Natural killer cell (primary cell): Measurements from ENCODE around the gene P2RX4. TPM values are rescaled to one million over a fixed set of nuclear protein-coding genes. Genes with fewer than 3 reads are reported as not detected.

Experiments used
- ATAC-seq, 3 donors: fragments of 150-1000 bp in 2 of 3; fragments of 200-7000 bp in 1 of 3; cut with Tn5 transposase; 1 replicate in 1 of 3; 2 replicates in 2 of 3; pipeline ENCODE4 v1.10.0; 2021; ENCODE audit warnings: mild to moderate bottlenecking in 2 of 3, moderate library complexity in 2 of 3
- DNase-seq, 2 donors: peaks; one replicate each; pipeline versions ENCODE4 v3.0.0 to v3.0.0-alpha.2; 2013 to 2021; ENCODE audit warnings: mixed read lengths in 1 of 2
- H3K27ac ChIP-seq: one replicate; pipeline ENCODE4 v1.5.1; 2013; ENCODE audit warnings: mild to moderate bottlenecking, low read length
- H3K27me3 ChIP-seq: one replicate; pipeline ENCODE4 v1.6.1; 2013; ENCODE audit warnings: low read length; ENCODE audit not compliant: control insufficient read depth, insufficient read depth
- H3K36me3 ChIP-seq: one replicate; pipeline ENCODE4 v1.6.1; 2013; ENCODE audit warnings: low read length; ENCODE audit not compliant: control insufficient read depth, insufficient read depth
- H3K4me1 ChIP-seq: one replicate; pipeline ENCODE4 v1.6.1; 2013; ENCODE audit warnings: low read length; ENCODE audit not compliant: control insufficient read depth, insufficient read depth
- H3K4me3 ChIP-seq: one replicate; pipeline ENCODE4 v1.5.1; 2013; ENCODE audit warnings: low read length
- H3K9me3 ChIP-seq: one replicate; pipeline ENCODE4 v1.6.1; 2013; ENCODE audit warnings: low read length; ENCODE audit not compliant: control insufficient read depth, insufficient read depth
- H3K27ac Mint-ChIP-seq, 2 donors: one replicate each; pipeline ENCODE4 v1.8.0; 2022; ENCODE audit warnings: mild to moderate bottlenecking in 2 of 2, mixed read lengths in 2 of 2, moderate library complexity in 1 of 2
- H3K27me3 Mint-ChIP-seq, 2 donors: one replicate each; pipeline ENCODE4 v1.8.0; 2022; ENCODE audit warnings: low read depth in 2 of 2, mixed read lengths in 2 of 2
- H3K36me3 Mint-ChIP-seq: one replicate; pipeline ENCODE4 v1.8.0; 2022; ENCODE audit warnings: mixed read lengths
- H3K4me1 Mint-ChIP-seq, 2 donors: one replicate each; pipeline ENCODE4 v1.8.0; 2022; ENCODE audit warnings: mixed read lengths in 2 of 2
- H3K4me3 Mint-ChIP-seq: one replicate; pipeline ENCODE4 v1.8.0; 2022; ENCODE audit warnings: mild to moderate bottlenecking, moderate library complexity, mixed read lengths
- H3K9me3 Mint-ChIP-seq, 2 donors: one replicate each; pipeline ENCODE4 v1.8.0; 2022; ENCODE audit warnings: mixed read lengths in 2 of 2
- CTCF ChIP-seq: fragments of 200-600 bp; IDR thresholded peaks from one replicate; pipeline ENCODE4 v1.8.0; 2022; ENCODE audit warnings: antibody characterized with exemption
- WGBS: methylation state at CpG from one replicate; pipeline ENCODE4 v1.1.7; 2013; ENCODE audit warnings: missing lambda C conversion rate; ENCODE audit not compliant: insufficient coverage; 5-methylcytosine and 5-hydroxymethylcytosine counted together
- intact Hi-C: fragments of 100-400 bp; cut with micrococcal nuclease; formaldehyde crosslinking; loops from one replicate; pipeline ENCODE4 v1.14.2; 2022
- total RNA-seq, 4 donors: library from RNA; stranded (reverse); fragments of 120-200 nt in 1 of 4; gene quantifications; one replicate each; pipeline versions ENCODE4 v1.2.3 to v1.2.4, GENCODE V29; 2013 to 2022

Gene P2RX4
- total RNA-seq, 3 donors from 2014 or later (not counting 1 experiment from before 2014, with no cell fraction given), result 34.8 to 39.3 (median 38.2) TPM

GRCh38 chr12:121165316-121165715 is 44.6 kb upstream of the P2RX4 start:
- H3K27ac ChIP-seq, result no peak overlapping the region
- intact Hi-C loops, result no loop called here
- no peak for TF ChIP-seq CTCF

GRCh38 chr12:121166356-121166755 is 43.6 kb upstream of the P2RX4 start:
- intact Hi-C loops, result no loop called here
- Histone ChIP-seq H3K27ac (no peak overlapping the region), H3K27me3 (no peaks in the 10 kb centered on the region), H3K9me3 (no peaks in the 10 kb centered on the region), H3K4me3 (no peak overlapping the region), H3K4me1 (no peaks in the 10 kb centered on the region), H3K36me3 (peaks cover 28% of the 10 kb centered on the region)
- Mint-ChIP-seq H3K9me3 (no peaks in the 10 kb centered on the region), H3K27me3 (no peaks in the 10 kb centered on the region), H3K4me1 (no peaks in the 10 kb centered on the region), H3K36me3 (no peaks in the 10 kb centered on the region), H3K4me3 (no peak overlapping the region), H3K27ac (no peak overlapping the region)
- ATAC-seq, result no peak
- DNase-seq, result no peak
- no peak for TF ChIP-seq CTCF
- 93% methylated on average over 1 of the region's 1 CpG for WGBS

More at GRCh38 chr12:121165316-121165715, 44.6 kb upstream of the P2RX4 start:
- no peak overlapping the region for H3K4me3 Mint-ChIP-seq
- no peaks in the 10 kb centered on the region for H3K27me3 ChIP-seq
- DNase-seq, result no peak
- H3K9me3 ChIP-seq, result no peaks in the 10 kb centered on the region
- peaks cover 3 to 7% of the 10 kb centered on the region in 2 donors for H3K4me1 Mint-ChIP-seq
- 92% methylated on average over 9 of the region's 9 CpGs for WGBS
- H3K9me3 Mint-ChIP-seq, result no peaks in the 10 kb centered on the region
- no peaks in the 10 kb centered on the region for H3K36me3 Mint-ChIP-seq
- no peaks in the 10 kb centered on the region for H3K27me3 Mint-ChIP-seq
- H3K4me3 ChIP-seq, result no peak overlapping the region
- peaks cover 29% of the 10 kb centered on the region for H3K36me3 ChIP-seq
- no peaks in the 10 kb centered on the region for H3K4me1 ChIP-seq
- ATAC-seq, result no peak
- H3K27ac Mint-ChIP-seq, result peak overlapping the region in 1 of 2 donors; percentile 17

- intact Hi-C loops, result no loop called here
- Histone ChIP-seq H3K36me3 (peaks cover 29% of the 10 kb centered on the region), H3K27ac (no peak overlapping the region), H3K4me3 (no peak overlapping the region), H3K4me1 (no peaks in the 10 kb centered on the region), H3K27me3 (no peaks in the 10 kb centered on the region), H3K9me3 (no peaks in the 10 kb centered on the region)
- no peak for DNase-seq
- no peak for ATAC-seq
- Mint-ChIP-seq H3K36me3 (no peaks in the 10 kb centered on the region), H3K27me3 (no peaks in the 10 kb centered on the region), H3K27ac (no peak overlapping the region), H3K4me3 (no peak overlapping the region), H3K9me3 (no peaks in the 10 kb centered on the region), H3K4me1 (no peaks in the 10 kb centered on the region)
- TF ChIP-seq CTCF, result no peak
- 97% methylated on average over 14 of the region's 14 CpGs for WGBS
These were observed 42.6 kb upstream of the P2RX4 start for GRCh38 chr12:121167232-121167820.

- Histone ChIP-seq H3K4me3 (no peak overlapping the region), H3K27me3 (no peaks in the 10 kb centered on the region), H3K9me3 (no peaks in the 10 kb centered on the region), H3K27ac (no peak overlapping the region), H3K4me1 (no peaks in the 10 kb centered on the region), H3K36me3 (peaks cover 29% of the 10 kb centered on the region)
- Mint-ChIP-seq H3K36me3 (no peaks in the 10 kb centered on the region), H3K4me1 (no peaks in the 10 kb centered on the region), H3K27ac (no peak overlapping the region), H3K27me3 (no peaks in the 10 kb centered on the region), H3K9me3 (no peaks in the 10 kb centered on the region), H3K4me3 (no peak overlapping the region)
- WGBS, result 80% methylated on average over 1 of the region's 3 CpGs
- DNase-seq (no peak), ATAC-seq (no peak)
- TF ChIP-seq CTCF, result no peak
- intact Hi-C loops, result no loop called here
These were observed 42.0 kb upstream of the P2RX4 start for GRCh38 chr12:121167951-121168350.
